NCI-H1694 treated with DMSO at 0.1 percent for 48 hours (cell line): ENCODE results near the gene ALDOA.

Experiments used
- DNase-seq: peaks from one replicate; lab custom pipeline; 2025; lab: John Stamatoyannopoulos, UW

ALDOA gene

DNA sequence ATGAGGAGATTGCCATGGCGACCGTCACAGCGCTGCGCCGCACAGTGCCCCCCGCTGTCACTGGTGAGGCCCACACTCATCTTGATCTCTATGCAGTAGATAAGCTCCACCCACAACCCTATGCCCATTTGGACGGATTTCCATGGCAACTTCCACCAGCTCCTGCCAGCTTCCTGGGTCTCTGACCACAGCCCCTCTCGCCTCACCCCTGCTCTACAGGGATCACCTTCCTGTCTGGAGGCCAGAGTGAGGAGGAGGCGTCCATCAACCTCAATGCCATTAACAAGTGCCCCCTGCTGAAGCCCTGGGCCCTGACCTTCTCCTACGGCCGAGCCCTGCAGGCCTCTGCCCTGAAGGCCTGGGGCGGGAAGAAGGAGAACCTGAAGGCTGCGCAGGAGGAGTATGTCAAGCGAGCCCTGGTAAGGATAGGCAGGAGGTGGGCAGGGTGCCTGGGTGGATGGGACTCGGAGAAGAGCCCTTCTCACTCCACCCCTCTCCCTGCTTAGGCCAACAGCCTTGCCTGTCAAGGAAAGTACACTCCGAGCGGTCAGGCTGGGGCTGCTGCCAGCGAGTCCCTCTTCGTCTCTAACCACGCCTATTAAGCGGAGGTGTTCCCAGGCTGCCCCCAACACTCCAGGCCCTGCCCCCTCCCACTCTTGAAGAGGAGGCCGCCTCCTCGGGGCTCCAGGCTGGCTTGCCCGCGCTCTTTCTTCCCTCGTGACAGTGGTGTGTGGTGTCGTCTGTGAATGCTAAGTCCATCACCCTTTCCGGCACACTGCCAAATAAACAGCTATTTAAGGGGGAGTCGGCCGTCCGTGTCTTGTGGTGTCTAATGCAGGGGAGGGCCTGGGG lies 4.3 kb downstream of the ALDOA start:
- no peak for DNase-seq

DNA sequence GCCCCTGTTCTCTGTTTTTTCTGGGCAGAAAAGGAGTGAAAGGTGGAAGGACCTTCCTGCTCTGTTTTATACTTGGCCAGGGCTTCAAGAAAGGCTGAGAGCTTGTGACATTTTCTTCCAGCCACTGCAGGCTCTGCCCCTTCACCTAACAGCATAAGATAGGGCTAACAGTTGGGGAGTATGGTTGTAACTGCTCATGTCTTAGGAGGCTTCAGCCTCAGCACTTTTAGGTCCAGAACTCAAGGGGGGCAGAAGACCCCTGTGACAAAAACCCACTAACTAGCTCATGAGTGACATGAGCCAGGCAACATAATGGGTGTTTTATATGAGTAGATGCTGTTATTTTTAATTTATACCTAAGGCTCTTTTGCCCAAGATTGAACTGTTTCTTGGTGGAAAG lies 4.9 kb downstream of the ALDOA start:
- no peak for DNase-seq

DNA sequence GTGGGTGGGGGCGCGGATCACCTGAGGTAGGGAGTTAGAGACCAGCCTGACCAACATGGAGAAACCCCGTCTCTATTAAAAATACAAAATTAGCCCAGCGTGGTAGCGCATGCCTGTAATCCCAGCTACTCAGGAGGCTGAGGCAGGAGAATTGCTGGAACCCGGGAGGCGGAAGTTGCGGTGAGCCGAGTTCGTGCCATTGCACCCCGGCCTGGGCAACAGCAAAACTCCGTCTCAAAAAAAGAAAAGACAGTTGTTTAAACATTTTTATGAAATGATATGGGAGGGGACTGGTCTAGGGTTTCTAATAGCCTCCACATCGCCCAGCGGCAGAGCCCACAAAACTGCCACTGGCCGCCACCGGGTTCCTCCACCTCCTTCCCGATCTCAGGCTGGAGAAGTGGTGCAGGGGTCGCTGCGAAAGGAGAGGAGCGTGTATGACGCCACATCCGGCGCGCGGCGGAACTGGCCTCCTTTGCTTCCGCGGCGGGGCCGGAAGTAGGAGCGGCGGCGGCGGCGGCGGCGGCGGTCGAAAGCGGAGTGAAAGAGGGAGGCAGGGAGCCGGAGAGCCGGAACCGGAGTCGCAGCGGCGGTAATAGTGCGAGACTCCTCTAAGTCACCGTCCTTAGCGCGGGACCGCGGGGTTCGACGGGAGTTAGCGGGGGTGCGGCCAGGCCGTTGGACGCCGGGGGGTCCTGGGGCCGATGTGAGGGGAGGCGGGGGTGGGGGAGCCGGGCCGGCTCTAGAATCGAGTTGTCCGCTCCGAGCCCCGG lies 10.1 kb downstream of the ALDOA start, which contains the start of gene PPP4C:
TSS of gene PPP4C (plus strand) at position 492 of the 773 bp plus-strand sequence. CDS start 384 bp downstream, outside the sequence.
- peak; percentile 47 for DNase-seq

DNA sequence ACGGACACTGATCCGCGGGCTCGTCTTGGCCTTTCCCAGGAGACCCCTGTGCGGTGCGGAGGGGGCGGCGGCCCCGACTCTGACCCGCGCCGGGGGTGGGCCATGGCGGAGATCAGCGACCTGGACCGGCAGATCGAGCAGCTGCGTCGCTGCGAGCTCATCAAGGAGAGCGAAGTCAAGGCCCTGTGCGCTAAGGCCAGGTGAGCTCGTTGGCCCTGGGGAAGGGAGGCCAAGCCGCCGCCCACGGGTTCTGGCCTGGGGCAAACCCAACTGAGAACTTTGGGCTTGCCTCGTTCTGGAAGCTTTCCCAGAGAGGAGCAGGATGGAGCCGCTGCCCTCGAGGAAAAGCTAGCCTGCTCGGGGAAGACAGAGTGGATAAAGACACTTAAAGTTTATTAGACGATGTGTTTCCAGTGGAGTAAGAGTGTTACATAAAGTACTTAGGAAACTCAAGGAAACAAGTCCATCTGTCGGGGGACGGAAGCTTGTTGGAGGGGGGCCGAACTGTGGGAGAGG lies 10.8 kb downstream of the ALDOA start:
- DNase-seq, result no peak

DNA sequence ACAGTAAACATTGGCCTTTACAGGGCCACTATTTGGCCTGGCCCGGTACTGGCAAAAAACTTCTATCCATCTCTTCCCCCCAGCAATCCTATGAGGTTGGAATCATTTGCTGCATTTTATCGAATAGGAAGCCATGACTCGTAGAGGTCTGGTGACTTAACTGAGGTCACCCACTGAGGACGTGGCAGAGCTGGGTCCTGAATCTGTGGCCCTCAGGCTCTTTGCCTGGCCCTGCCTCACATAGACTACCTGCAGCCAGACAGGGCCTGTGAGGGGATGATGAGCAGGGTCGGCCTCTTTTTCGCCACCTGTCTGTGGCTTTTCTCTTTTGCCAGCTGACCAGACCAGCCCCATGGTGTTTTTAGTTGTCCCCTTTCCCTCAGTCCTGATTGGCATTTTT lies 12.1 kb downstream of the ALDOA start:
- DNase-seq, result no peak

DNA sequence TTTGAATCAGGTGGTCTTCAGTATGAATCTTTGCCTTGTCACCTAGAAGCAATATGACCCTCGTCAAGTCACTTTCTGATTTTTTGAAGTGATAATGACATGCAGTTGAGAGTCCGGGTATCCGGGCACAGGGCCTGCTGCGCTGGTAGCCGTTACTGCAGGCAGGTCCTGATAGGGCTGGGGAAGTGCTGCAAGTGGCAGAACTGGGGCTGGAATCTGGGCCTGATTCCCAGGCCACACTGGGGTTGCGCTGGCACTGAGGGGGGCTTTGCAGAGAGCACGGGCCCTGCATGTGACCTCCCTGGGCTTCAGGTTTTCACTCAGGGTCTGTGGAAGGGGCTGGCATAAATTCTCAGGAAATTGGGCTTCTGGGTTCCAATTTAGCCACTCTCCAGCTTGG lies 13.2 kb downstream of the ALDOA start:
- DNase-seq, result no peak

DNA sequence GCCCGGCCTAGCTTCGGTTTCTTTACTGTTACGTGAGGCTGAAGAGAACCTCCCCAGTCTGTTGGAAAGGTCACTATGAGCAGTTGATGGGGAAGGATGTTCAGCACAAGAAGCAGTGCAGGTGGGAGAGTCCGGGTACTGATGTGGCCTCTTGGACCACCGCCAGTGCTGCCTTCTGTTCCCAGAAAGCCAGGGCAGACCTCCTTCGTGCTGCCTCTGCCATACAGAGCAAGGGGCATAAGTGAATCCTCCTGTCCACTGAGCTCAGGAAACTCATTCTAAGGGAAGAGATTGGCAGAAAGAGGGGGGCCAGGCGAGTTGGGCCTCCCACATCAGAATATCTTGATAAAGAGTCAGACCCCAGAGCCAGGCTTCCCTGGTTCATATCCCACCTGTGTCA lies 13.9 kb downstream of the ALDOA start:
- DNase-seq, result no peak

DNA sequence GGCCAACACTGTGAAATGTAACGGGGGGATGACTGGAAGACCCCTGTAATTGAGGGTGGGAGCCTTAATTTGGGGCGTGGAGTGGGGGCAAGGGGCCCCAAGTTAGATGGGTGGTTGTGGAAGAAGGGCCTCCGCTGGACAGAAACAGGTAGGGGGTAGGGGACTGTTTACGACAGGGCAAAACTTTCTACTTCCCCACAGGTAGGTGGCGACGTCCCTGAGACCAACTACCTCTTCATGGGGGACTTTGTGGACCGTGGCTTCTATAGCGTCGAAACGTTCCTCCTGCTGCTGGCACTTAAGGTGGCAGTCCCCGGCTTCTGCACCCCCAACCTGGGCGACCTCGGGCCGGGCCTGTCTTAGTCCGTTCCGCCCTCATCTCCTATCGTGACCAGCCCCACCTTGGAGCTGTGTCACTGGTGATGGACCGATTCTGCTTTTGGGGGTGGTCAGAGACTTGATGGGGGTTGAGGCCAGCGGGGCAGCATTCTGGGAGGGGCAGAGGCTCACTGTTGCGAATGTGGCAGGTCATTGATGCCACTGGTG lies 17.1 kb downstream of the ALDOA start:
- no peak for DNase-seq

DNA sequence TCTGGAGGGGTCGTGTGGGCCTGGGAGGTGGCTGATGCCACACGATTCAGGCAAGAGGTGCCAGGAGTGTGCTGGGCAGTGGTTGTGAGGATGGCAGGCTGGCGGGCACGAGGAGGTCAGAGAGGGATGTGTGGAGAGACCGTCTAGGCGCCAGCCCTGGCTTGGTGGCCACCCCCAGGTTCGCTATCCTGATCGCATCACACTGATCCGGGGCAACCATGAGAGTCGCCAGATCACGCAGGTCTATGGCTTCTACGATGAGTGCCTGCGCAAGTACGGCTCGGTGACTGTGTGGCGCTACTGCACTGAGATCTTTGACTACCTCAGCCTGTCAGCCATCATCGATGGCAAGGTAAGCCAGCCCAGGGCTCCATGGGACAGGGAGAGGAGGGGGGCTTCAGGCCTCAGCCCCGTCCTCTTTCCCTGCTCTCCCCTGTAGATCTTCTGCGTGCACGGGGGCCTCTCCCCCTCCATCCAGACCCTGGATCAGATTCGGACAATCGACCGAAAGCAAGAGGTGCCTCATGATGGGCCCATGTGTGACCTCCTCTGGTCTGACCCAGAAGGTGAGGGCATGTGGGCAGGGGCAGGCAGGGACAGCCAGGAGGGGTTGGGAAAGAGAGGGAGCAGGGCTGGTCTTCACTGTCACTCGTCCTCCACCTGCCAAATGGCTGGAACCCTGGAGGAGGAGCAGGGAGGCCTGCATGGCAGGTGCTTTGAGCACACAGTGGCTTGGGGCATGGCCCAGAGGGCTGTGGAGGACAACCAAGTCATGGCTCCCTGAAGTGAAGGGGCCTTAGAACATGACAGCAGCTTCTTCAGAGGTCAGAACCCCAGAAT lies 17.9 kb downstream of the ALDOA start:
- DNase-seq, result no peak

DNA sequence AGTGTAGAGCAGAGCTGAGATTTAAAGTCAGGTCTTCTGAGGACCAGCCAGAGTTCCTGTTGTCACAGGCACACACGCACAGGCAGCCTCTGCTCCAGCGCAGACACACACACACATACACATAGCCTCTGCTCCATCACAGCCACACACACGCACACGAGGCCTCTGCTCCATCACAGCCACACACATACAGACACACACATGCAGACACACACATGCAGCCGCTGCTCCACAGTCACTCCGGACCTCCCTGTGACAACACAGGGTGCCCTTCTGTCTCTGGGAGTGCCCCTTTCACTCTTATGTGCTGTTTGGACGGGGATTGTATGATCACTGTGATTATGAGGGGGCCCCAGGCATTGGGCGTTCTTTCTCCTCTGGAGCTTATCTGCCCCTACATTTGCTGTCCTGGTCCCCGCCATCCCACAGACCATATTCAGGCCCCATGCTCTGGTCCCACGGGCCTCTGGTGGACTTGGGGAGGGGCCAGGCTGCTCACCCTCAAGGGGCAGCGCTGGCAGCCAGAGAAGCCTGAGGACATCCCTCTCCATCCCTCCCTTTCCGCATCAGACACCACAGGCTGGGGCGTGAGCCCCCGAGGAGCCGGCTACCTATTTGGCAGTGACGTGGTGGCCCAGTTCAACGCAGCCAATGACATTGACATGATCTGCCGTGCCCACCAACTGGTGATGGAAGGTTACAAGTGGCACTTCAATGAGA lies 18.7 kb downstream of the ALDOA start:
- DNase-seq, result no peak

DNA sequence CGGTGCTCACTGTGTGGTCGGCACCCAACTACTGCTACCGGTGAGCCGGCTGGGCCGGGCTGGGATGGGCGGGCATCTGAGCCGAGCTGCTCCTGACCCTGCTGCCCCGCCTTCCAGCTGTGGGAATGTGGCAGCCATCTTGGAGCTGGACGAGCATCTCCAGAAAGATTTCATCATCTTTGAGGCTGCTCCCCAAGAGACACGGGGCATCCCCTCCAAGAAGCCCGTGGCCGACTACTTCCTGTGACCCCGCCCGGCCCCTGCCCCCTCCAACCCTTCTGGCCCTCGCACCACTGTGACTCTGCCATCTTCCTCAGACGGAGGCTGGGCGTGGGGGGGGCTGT lies 19.2 kb downstream of the ALDOA start:
- DNase-seq, result no peak

DNA sequence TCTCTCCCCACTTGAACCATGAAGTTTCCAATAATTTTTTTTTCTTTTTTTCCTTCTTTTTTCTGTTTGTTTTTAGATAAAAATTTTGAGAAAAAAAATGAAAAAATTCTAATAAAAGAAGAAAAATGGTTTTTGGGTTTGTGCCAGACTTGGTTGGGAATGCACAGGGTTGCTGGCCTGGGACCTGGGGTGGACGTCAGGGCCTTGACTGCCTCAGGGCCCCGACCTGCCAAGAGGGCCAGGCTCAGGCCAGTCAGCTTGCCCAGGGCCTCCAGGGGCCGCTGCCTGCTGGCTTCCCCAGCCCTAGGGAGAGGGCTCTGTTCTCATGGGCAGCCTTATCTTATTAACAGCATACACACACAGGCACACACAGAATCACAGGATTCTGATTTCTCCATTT lies 19.7 kb downstream of the ALDOA start:
- DNase-seq, result no peak

DNA sequence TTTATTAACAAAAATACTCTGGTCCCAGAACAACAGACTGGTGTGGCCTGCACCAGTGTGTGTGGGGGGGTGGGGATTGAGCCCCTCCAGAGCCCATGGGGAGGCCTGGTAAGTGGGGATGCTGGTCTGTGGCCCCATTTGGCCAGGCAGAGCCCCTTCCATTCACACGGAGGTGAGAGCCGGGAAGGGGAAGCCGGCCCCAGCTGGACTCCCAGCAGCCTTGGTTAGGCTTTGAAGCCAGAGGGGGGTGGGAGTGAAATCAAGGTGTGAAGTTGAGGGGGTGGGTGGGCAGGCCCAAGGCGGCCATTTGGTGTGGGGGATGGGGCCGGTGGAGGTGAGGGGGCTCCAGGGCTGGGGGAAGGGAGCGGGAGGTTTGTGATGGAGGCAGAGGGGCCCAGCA lies 20.3 kb downstream of the ALDOA start:
- DNase-seq, result no peak

DNA sequence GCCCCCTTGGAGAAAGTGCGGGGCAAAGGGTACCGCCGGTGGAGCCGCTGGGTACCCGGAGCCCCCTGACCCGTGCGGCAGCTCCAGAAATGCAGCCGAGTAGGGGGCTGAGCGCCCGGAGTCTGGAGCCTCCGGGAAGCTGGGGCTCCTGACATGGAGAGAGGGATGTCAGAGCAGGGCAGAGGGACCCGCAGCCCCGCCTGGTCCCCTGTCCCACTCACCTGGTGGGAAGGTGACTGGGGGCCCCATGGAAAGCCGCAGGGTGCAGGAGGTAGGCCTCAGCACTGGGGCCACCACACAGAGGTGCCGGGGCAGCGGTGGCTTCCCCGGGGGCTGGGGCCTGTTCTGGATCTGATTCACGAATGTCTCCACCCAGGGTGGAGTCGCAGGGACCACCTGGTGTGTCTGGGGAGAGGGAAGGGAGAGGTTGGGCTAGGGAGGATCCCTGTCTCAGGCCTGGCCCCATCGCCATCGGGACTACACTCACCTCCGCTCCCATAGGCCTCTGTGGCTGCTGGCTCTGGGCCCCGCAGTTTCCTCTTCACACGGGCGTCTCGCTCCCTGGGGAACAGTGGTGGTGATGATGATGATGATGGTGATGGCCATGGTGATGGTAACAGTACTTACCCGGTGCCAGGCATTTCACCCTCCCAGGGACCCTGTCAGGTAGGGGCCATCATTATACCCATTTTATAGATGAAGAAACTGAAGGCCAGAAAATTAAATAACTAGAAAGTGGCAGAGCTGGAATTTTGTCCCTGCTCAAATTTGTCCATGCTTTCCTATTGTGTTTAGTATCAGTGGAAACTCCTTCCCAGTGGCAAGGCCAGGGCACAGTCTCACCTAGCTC lies 21.0 kb downstream of the ALDOA start:
- DNase-seq, result no peak

DNA sequence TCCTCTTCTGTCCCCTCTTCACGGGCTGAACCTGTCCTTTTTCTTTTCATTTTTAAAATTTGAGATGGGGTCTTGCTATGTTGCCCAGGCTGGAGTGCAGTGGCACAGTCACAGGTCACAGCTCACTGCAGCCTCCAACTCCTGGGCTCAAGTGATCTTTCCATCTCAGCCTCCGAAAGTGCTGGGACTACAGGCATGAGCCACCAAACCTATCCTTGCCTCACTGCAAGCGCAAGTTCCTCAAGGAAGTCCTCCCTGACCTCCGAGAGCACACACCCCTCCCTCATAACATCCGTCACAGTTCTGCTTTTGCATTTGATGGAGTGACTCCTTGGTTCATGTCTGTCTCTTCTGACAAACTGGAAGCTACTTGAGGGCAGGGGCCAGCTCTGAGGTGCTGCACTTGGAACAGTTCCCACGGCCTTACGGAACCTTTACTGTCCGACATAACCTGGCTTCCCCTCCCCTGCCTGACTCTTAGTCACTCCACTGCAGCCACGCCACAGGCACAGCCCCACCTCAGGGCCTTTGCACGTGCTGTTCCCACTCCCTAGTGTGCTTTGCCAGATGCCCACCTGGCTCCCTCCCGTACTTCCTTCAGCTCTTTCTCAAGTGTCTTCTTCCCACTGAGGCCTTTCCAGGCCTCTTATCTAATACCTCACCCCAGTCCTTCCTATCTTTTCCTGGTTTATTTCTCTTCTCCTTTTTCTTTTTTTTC lies 21.8 kb downstream of the ALDOA start:
- no peak for DNase-seq

DNA sequence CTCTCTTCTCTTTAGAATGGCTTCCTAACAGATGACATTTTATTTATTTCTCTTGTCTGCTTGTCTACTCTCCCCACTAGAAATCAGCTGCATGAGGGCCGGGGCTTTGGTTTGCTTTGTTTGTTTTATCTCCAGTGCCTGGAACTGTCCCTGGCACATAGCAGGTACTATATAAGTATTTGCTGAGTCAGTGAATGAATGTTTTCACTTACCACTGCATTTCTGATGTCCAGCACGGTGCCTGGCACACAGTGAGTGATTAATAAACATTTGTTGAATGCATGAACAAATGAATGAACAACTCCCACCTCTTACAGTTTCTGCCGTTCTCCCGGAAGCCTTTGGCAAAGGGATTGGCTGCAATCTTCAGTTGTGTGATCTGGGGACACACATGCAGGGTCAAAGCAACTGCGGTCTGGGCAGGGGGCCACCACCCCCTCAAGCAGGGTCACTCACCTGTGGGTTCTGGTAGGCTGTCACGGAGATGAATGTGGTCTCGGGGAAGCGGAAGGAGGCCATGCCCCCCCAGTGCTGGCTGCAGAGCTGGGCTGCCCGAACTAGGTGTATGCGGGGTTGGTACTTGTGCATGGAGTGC lies 22.8 kb downstream of the ALDOA start:
- DNase-seq, result no peak

DNA sequence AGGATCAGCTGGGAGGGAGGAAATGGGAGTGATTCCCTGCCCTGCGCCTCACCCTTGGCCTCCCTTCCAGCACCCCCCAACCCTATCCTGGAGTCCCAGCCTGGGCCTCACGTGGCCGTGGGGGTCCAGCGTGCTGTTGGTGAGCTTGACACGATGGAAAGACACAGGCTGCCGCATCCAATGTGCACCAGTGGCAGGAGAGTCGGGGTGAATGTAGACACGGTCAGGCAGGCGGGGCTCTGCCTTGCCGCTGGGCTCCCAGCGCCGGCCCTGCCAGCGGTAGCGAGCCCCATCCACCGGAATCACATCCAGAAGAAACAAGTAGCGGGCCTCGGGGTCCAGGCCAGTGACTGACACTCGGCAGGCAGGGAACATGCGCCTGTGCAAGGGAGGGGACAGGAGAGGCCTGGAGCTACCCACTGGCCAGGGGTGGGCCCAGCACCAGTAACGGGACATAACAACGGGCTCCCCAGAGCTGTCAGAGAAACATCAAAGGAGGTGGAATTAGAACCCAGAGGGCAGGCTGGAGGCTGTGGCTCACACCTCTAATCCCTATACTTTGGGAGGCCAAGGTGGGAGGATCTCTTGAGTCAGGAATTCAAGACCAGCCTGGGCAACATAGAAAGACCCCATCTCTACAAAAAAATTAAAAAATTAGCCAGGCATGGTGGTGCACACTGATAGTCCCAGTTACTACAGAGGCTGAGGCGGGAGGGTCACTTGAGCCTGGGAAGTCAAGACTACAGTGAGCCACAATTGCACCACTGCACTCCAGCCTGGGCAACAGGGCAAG lies 23.5 kb downstream of the ALDOA start:
- no peak for DNase-seq

DNA sequence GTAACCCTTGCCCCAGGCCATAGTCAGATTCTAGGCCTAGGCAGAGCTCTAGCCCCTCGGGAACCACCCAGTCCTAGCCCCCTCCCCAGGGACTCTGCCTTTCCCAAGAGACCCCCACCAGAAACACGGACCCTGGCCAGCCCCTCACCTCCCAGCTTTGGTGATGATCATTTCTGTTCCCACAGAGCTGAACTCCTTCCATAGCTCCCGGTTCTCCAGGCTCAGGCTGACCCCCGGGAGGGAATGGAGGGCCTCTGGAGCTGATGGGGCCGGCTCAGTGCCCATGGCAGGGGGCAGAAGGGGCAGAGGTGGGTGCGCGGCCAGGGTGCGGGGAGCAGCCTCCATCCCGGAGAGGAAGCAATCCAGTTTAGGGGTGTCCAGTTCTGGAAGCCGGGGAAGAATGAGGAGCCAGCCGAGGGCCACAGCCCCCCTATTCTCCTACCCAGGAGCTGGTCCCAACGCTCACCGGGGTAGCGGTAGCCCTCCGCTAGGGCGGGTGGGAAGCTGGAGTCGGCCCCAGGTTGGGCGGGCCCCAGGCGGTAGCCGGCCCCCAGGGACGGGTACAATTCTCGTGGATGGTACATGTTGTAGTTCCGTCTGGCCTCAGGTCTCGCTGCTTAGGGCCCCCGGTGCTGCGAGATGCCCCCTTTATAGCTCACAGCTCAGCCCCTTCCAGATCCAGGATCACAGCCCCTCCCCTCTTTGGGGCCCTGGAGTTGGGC lies 25.2 kb downstream of the ALDOA start:
- DNase-seq, result no peak
